NCI-H1105 treated with DMSO at 0.1 percent for 48 hours (cell line): ENCODE measurements around the gene TUG1.

Source experiments
- DNase-seq: peaks from one replicate; lab custom pipeline; 2025; lab: John Stamatoyannopoulos, UW

Gene TUG1

DNA sequence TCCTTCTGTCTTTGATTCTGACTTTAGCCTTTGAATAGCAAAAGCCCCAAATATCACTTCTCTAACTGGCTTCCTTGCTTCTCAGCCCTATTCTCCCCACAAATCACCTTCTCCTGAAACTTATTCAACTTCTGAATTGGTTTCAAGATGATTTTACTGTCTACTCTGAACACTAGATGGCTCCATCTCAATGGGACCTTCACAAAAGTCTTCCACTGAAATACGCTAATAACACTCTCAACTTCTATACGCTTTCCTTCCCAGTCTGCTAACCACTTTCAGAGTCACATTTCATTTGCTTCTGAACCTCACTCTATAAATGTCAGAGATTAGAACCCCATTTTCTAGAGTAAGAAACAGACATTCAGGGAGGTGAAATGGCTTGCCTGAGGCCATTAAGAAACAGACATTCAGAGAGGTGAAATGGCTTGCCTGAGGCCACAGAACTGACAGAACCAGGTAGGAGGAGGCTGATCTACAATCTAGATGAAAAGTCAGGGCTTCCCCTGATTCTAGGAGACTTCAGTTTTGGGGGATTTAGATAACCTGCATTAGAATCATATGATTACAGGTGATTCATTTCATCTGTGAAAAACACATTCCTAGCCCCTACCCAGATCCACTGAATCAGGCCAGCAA lies 21.1 kb upstream of the TUG1 start:
- DNase-seq: peak; percentile 25

DNA sequence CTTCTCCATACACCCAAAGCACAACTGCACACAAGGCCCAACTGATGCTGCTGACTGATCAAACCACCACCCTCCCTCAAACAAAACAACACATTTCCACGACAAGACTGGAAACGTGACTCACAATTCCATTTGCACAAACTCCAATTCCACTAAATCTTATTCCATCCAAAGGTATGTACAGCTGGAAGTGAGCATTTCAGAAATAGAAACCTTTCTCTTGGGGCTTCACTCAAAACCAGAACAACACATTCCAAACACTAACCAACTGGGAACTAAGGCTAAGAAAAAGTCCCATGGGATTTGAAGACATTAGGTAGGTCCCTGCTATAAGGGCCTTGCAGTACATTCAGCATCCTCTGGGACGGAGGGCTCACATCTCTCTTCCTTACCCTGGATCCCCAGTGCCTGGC lies 20.1 kb upstream of the TUG1 start:
- no peak for DNase-seq

DNA sequence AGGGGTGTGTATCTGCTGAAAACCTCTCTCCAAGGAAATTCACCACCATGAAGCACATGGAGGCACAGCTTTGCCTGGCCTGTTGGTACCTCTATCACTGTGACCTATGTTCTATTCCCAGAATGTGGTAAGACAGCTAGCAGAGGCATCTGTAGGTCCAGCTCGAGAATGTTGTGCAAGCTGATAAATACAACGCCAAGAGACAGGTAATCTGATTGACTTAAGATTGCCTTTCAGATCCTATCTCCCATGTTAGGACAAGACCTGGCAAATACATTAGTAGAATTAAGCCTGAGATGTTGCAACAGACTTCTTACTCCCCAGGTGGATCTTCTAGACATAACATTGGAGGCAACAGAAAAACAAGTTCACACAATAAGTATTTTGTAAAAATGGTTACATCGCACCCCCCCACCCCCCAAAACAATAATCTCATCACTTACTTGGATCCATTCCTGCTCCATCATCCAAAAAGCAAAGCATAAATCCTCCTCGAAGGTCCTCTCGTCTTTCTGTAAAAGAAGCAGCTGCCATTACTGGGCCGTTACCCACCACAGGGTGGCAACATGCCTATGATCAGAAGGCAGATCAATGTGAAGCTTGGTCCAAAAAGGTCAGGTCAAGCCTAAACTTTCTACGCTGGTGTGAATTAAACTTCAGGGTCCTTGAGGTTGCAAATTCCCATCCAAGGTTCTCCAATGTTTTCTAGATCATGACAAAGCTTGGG lies 19.0 kb upstream of the TUG1 start:
- DNase-seq: no peak

DNA sequence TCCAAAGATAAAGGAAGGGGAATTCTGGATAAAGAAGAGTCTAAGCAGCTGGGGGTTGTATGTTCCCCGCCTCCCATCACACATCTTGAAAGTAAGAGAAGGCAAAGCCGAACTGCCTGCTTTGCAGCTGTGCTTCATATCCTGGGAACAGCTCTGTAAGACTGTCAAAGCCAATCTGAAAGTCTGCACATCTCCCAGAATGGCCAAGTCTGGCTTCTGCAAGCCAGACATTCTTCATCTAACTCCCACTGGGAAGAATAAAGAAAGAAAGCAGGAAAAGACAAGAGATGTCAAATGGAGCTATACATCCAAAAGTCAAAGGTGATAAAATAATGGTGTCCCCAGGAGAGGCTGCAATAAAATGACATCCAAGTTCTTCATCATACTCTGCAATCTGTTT lies 15.9 kb upstream of the TUG1 start:
- DNase-seq: no peak

DNA sequence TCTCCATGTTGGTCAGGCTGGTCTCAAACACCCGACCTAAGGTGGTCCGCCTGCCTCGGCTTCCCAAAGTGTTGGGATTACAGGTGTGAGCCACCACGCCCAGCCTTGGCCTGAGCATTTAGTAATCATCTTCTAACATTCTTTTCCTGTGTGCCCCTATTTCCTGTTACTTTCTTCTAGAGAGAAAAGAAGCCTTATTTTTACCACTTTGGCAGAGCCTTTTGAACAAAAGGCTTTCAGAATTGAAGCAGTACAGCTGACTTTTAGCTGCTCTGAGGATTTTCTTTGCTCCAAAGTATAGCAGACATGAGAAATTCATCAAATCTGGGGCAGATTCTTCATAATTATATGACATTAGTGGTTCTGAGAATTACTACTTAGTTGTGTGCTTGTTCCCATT lies 13.9 kb upstream of the TUG1 start:
- DNase-seq: no peak

DNA sequence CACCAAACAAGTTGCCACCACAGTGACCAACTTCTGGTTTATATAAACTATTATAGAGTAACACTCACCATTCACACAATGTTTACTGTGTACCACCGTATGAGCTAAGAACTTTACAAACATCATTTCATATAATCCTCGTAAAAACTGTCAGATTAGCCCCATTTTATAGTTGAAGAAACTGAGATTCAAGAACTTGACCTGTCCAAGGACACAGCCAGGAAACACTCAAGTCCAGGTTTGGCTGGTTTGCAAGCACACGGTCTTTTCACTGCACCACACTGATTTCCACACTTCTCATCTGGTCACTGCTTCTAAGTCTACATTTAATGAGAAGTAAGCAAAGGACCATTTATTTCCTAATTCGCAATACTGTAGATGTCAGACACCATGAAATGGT lies 4.2 kb upstream of the TUG1 start:
- no peak for DNase-seq

DNA sequence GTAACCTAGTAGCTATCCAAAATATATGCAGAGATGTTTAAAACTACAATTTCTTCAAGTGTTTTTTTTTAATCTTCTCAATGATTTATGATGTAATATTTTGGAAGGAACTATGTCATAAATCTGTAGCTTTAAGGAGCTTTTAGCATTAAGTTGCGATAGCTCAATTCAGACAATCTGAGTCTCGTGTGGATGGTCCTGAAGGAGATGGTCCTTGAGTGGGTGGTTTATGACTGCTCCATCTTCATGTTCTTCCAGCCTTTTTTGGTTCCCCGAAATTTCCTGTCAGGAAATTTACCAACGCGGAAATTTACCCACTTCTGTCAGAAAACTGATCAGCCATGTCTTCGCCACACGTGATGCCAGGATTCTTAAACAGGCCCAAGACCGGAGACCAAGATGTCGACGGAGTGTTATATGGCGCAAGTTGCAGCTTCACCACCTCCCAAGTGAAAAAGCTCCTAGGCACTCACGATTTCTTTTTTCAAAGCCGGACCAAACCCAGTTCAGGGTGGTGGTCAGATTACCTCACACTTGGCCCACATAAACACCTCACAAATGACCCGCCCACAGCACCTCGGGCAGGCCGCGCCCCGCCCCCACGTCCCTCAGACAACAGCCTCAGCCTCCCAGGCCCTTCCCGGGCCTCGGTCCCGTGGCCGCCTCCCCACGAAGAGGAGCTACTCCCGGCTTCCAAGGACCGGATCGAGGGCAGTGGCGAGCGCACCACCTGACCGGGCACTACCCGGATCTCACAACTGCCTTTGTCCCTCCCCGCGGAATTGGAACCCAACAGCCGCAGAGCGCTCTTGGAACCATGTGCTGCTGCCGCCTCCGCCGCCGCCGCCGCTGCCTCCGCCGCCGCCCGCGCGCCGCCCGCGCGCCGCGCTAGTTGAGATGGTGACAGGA lies 796 bp upstream of the TUG1 start, which contains the start of gene MORC2:
TSS of gene MORC2 (minus strand) at position 760 of the 909 bp plus-strand sequence. CDS start 885 bp downstream, outside the sequence.
- peak; percentile 59 for DNase-seq

DNA sequence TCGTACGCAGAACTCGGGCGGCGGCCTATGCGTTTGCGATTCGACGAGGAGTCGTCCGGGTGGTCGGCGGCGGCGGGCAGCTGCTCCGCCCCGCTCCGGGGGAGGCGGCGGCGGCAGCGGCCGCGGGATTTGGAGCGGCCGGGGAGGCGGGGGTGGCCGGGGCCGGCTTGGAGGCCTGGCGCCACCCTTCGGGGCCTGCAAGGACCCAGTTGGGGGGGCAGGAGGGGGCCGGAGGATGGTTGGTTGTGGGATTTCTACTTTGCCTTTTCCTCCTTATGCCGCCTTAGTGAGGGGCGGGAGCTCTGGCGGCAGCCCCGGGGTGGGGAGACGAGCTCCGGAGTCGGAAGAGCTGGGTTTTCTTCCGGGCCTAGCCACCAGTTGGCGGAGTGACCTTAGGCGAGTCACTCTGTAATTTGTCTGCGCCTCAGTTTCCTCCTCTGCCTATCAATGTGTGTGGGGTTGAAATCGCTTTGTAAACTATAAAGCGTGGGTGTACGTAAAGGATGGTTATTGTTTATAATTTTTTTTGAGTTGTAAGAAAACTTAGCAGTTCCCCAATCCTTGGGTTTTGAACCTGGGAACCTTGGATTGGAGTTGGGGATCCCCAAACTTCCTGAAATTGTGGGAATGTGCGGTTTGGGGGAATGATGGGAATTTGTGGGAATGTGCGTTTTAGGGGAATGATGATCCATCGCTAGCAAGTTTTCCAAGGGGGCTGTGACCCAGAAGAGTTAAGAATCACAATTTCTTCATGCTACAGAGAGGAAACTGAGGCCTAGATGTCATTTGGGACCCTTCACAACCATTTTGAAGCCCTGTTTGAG lies 679 bp downstream of the TUG1 start:
- DNase-seq: no peak

DNA sequence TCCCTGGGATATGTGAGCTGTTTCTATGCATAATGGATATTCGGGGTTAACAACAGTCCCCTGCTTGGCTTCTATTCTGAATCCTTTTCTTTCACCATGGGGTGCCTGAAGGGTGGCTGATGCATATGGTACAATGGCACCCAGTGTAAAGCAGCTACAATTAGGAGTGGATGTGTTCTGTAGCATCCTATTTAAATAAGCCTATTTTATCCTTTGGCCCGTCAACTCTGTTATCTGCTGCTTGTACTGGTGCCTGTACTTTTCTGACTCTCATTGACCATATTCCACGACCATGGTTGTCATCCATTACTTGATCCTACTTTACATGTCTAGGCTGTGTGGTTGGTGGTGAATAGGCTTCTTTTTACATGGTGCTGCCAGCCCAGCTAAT lies 1.3 kb downstream of the TUG1 start:
- DNase-seq: no peak

DNA sequence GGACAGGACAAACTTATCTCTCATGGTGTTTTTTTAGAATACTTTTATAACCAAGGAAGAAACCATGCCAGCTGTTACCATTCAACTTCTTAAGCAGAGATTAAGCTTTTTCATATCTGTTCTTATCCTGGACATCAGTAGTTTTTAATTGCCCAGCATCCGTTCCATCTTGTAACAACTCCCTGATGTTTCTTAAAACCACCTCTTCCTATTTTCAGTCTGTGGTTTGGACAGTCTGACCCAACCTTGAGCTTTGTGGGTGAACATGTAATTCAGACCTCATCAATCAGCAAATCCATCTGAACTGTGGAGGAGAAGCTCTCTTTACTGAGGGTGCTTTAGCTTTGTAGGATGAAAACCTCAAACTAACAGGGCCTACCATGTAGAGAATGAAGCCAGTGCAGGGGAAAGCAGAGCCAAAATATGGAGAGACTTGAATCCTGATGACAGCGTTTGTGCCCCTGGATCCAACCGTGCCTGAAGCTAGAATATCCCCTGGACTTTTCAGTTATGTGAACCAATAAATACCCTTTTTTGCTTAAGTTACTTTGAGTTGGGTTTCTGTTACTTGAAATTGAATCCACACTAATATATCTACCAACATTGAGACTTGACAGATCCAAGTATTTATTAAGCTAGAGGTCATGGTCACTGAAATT lies 9.4 kb downstream of the TUG1 start:
- no peak for DNase-seq

DNA sequence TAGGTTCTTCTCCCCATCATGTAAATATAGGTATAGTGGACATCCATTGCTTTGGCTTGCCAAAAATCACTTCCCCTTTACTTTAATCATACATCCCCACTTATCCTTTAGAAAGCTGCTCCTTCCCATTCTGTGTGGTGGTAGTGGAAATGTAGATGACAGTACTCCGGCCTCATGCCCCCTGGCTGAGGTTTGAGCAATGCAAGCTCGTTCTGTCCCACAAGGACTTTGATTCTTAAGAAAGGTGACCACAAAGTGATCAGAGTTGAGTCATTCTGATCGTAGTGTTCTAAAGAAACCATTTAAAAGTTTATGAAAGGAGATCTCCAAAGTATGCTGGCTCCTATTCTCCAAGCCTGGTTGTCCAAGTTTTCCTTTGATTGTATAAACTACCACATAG lies 10.9 kb downstream of the TUG1 start:
- DNase-seq: no peak

DNA sequence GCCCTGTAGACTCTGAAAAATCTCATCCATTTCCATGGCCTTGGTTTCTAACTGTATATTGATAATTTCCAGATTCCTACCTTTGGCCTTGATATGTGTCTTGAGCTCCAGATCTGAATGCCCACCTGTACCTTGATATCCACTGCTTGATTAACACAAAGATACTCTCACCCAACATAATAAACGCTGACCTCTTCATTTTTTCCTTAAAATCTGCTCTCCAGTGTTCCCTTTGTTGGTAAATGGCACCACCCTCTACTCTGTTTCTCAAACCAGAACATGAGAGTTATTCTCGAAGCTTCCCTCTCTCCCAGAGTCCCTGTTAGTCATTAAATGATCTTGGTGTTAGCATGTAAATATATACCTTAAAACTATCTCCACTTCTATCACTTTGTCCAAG lies 13.4 kb downstream of the TUG1 start:
- DNase-seq: no peak

DNA sequence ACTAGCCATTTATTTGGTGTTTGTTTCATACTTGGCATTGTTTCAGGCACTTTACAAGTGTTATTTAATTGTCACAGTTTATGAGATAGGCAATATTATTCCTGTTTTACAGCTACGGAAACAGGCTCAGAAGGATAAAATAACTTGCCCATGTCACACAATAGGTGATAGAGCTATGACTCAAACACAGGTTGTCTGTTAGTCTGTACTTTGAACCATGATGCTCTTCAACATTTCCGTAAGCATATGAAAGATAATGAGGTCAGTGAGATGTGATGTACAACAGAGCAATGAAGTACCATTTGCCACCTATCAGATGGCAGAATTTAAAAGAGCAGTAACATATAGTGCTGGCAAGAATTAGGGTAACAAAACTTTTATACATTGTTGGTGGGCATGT lies 15.3 kb downstream of the TUG1 start:
- DNase-seq: no peak

DNA sequence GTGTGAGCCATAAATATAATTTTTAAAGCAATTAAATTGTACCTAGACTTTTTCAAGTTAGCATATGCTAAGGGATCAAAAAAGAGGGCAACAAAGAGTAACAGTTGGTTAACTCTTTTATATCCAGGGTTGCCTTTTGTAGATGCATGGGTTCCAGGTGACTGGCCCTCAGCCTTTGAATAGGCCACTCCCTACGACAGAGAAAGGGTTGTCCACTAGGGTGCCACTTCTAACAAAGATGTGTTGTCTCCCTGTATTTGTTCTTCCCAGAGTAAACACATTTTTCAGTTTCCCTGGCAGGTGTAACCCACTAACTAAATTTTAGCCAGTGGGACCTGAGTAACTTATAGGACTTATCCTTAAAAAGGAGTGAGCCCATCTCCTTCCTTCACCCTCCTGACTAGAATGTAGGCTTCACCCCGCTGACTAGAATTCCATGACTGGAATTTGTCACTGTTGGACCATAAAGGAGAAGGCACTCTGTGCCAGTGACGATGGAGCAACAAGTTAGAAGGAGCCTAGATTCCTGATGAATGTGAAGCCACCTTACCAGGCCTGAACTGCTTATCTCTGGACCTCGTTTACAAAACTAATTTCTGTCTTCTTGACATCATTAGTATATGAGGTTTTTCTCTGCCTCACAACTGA lies 16.6 kb downstream of the TUG1 start:
- no peak for DNase-seq

DNA sequence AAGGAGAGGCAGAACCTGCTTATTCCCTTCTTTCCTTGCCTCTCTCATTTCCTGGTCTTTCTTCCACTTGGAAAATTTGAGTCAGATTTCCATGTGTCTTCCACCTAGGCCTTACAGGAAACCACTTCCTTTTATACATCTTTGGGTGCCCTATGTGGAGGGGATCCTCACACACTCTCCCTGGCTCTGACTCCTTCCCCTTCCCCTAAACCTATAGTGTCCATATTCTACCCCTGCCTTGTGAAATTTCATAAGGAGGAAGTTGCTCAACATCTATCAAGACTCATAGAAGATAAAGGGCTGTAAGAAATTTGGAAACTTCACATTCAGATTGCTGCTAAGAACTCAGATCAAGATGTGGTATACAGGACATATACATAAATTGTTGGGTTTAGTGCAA lies 20.4 kb downstream of the TUG1 start:
- no peak for DNase-seq

DNA sequence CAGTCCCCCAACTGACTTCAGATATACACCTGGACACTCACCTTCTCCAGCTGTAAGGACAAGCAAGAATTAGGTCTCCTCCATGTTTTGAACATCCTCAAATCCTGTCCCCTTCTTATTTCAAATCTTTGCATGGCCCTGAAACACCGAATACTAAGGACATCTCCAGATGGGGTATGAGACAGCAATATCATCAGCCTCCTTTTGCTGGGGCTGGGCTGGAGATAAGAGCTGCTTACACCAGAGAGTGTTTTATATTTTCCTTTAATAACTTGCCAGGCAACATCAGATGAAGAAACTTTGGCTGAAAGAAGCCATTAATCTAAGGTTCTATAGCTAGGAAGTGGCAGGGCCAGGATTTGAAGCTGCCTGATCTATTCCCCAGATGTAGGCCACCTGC lies 21.6 kb downstream of the TUG1 start:
- DNase-seq: no peak

DNA sequence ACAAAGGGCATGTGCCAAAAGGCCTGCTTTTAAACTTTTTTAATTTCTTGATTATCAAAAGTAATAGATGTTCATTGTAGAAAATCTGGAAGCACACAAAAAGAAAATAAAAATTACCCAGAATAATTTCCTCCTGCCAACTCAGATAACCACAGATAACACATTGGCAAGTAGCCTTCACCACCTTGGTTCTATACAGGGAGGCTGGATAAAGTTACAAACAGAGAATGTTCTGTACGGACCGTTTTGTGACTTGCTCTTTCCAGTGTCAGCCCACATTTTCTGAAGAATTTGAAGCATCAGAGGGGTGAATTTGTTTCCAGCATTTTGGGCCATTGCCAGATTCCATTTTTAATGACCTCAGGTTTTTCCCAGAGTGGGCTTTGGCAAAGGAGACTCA lies 23.5 kb downstream of the TUG1 start:
- no peak for DNase-seq

DNA sequence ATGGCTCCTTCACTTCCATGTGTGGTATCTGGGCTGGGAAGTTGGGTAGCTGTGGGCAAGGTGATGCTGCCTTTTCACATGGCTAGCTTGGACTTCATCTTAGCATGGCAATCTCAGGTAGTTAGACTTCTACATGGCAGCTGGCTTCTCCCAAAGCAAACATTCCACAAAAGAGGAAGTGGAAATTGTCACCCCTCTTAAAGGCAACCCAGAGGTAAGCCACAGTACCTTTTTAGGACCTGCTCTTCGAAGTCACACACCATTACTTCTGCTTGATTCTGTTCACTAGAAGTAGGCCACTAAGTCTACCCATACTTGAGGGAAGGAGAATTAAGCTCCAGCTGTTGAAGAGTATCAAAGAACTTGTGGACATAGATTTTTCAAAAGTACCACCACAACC lies 25.9 kb downstream of the TUG1 start:
- DNase-seq: no peak

DNA sequence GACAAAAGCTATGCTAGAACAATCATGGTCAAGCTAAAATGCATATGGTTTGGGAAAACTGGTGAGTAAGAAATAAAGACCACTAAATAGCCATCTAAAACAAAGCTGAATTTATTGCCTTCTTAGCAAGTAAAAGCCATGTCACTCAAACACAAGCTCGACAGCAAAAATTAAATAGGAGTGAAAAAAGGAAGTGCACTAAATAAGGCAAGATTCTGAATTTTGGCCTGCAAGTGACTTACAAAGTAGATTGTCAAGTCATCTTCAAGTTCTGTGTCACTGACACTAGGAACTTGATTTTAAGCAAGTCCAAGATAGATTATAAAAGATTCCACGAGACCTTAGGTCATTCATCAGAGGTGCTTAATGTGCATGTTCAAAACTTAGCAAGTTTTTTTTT lies 27.4 kb downstream of the TUG1 start:
- no peak for DNase-seq

DNA sequence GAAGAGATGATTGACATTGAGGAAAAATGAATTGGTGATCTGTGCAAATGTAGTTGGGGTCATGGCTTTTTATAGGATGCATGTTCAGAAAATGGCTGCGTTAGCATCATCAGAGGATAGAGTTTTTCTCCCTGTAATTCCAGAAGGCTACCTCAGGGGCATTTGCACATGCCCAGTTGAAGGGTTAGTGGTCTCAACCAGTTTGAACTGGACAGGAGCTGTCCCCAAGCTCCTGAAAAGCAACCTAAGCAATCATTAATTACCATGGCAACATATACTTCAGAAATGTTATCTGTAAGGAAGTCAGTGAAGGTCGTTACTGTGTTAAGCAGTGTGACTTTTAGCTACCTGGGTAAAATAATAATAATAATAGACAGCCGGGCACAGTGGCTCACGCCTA lies 29.3 kb downstream of the TUG1 start:
- DNase-seq: no peak
